Activated CD4-positive, alpha-beta T cell treated with anti-CD3 and anti-CD28 coated beads, Interleukin-2, Interleukin-4, amounts not matched to agents 100 ng/mL and 50 ng/mL, durations not matched to agents 16 hours and 8 hours (primary cell): ENCODE data around the gene NXPH3.

Experiments used
- DNase-seq: peaks from one replicate; pipeline ENCODE4 v3.0.0-alpha.2; 2020; ENCODE audit warnings: low spot score

NXPH3 gene

GRCh38 chr17:49592263-49592662, 16.6 kb downstream of the NXPH3 start:
- no peak for DNase-seq

- DNase-seq: no peak
These were observed 19.7 kb downstream of the NXPH3 start for GRCh38 chr17:49595328-49595727.

- DNase-seq: no peak
These were observed 20.3 kb downstream of the NXPH3 start for GRCh38 chr17:49595980-49596379.

DNA sequence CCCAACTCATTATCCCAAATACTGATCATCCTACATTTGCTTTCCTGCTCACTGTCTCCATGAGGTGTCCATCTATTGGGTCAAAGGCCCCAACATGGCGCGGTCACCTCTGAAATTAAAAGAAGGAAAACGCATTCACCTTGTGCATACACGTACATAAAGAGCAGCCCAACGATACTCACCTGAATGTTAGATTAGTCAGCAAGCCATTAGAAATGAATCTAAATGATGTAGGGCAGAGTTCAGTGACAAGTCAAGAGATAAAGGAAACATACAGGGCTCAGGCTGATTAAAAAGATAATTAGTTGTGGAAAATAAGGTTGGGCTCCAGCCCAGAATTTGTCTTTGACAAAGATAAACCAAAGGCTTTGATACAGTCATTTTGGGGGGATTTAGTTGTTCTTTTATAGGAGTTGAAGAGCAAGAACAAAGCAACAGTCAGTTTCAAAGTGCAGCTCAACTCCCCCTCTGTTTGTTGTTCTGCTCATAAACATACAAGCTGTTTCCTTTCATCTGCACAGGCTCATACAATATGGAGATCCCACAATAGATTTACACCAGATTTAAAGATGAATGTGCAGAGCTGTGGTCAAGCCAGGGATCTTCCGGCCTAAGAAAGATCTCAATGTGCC, 21.1 kb downstream of the NXPH3 start:
- no peak for DNase-seq

DNA sequence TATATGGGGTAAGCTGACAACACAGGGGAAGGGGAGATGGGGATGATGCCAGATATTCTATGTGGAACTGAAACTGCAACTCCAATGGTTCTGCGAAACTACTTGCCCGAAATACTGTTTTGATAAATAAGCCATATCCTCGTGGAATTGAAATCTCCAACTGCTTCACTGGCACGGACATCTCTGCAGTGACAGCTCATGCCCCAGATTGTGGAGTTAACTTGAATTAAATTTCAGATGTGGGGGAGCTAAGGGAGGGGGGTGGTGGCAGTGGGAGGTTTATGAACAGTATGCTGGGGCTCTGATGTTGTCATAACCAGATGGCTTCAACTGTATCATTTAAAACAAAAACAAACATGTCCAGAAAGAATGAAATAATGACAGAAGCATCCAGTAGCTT, 21.8 kb downstream of the NXPH3 start:
- DNase-seq: no peak

- DNase-seq: no peak
These were observed 22.4 kb downstream of the NXPH3 start for GRCh38 chr17:49597928-49598655.

- no peak for DNase-seq
These were observed 23.2 kb downstream of the NXPH3 start for GRCh38 chr17:49598918-49599317.

DNA sequence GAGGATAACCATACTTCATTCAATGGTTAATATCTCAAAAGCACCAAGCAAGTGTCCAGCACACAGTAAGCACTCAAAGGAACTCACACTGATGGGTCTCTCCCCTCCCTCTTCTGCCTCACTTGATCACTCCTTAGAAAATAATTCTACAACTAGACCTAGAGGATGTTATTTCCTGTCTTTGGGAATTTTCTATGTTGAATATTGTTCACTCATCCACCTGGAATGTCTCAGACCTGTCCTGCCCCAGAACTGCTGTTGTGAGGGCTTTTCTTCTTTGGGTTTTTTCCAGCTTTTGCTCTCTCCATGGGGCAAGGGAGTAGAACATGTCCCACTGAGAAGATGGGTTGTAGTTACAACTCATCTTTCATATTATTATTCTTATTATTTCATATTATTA, 25.3 kb downstream of the NXPH3 start:
- no peak for DNase-seq

- DNase-seq: no peak
These were observed 27.1 kb downstream of the NXPH3 start for GRCh38 chr17:49602783-49603182.

- no peak for DNase-seq
These were observed 27.6 kb downstream of the NXPH3 start for GRCh38 chr17:49603238-49603637.

- no peak for DNase-seq
These were observed 28.0 kb downstream of the NXPH3 start for GRCh38 chr17:49603720-49604119.

DNA sequence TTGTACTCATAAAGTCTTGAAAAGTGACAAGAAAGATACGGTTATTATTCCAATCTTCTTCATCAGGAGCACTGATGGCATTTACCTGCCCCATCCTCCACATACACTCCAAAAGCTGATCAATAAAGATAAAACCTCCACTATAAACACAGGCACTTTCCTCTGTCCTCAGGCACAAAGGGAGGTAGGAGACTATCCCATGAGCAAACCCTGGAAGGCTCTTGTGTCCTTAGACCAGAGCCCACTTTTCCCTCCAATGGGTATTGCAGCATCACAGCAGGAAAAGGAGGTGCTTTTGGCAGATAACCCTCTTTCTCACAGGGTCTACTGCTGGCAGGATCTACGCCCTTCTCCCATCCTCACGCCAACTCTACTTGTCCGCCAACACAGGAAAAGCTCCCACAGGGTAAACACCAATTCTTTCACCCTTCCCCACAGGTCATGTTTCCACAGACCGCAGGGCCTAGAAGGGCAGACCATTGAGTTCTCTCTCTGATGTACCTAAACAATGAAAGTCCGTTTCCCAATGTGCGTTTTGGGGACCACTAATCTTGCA, 28.7 kb downstream of the NXPH3 start:
- DNase-seq: no peak

DNA sequence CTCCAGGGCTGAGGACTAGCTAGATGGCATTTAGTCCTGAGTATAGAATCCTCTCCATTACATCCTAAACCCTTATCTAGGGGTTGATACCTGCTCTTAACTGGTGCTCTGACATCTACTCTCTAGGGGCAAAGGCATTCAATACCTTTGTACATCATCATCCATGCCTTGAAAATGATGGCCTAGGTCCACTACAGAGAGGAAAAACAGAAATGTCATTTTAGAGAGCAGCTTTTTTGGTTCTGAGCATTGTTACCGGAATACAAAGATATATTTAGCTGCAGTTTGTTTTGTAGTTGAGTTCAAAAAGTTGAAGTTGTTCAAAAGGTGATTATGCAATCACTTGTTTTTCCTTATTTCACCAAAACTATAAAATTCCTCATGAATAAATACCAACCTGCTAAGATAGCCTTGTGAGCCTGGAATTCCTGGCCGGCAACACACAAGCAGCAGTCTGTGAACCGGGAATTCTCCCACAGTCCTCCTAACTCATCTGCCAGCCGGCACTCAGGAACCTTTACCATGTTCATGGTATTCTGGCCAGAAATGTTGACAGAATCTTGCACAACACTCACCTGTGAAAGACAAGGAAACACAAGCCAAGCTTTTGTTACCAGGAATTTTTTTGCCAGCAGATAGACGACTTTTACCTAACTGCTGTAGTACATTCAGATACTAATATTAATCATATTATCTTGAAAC, 35.4 kb downstream of the NXPH3 start:
- DNase-seq: no peak

GRCh38 chr17:49612726-49613125, 37.1 kb downstream of the NXPH3 start:
- DNase-seq: no peak

- no peak for DNase-seq
These were observed 37.6 kb downstream of the NXPH3 start for GRCh38 chr17:49613182-49613800.

- no peak for DNase-seq
These were observed 40.4 kb downstream of the NXPH3 start for GRCh38 chr17:49616086-49616485.

DNA sequence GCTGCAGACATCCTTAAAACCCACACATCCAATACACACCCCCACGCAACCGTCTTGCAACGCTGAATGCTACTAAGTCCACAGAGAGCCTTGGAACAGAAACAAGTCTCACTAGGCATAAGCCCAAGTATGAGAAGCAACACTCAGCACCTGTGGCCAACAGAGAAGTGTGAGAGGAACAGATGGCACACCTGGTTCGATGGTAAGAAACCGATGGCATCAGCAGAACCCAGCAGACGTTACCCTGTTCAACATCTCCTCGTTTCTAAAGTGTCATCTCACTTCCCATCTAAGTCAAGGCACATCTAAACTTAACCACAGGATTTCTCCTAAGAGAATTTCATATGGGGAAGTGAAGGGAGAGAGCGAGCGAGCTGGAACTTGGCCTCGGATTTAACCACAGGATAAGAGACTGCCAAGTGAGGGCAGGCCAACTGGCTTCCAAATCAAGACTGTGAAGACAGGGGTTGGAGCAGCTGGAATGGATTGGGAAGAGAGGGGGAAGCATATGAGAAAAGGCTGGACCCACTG, 41.0 kb downstream of the NXPH3 start:
- DNase-seq: no peak

DNA sequence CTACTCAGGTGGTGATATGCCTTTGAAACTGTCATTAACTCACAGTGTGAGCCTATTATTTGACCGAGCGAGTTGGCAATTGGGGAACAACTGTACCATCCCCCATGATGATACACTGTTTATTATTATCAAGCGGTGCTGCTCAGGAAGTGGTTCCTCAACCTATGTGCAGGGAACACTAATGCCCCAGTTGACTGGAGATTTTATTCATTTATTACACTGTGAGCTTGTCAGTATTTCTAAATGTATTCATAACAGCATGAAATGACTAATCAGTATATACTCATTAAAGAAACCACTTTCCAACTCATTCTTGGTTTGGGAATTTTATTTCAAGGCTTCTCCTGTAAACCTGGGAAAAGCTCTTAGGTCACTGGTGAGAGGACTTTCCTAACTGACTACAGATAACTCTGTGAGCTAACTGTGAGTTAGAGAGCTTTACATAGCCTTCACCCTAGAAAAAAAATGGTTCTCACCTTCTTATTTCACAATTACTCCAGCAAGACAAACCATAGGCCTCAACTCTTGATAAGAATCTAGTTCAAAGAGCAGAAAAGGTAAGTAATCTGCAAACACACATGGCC, 42.4 kb downstream of the NXPH3 start:
- peak; percentile 30 for DNase-seq

DNA sequence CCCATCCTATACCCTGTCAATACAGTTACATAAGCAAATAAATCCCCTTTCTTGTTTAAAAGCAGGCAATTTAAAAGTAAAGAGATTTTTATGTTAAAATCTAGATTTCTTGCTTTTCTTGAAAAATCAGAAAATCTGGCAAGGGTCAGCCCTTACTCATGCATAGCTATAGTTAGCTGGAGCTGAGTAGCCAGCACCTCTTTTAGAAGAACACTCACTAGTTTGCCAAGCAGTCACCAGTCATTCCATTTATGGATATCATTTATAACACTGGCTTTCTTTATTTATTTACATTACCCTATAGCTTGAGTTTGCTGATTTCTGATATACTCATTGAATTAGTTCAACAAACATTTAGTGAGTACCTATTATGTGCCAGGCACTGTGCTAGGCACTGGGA, 45.7 kb downstream of the NXPH3 start:
- DNase-seq: no peak

GRCh38 chr17:49621946-49622529, 46.4 kb downstream of the NXPH3 start:
- no peak for DNase-seq

DNA sequence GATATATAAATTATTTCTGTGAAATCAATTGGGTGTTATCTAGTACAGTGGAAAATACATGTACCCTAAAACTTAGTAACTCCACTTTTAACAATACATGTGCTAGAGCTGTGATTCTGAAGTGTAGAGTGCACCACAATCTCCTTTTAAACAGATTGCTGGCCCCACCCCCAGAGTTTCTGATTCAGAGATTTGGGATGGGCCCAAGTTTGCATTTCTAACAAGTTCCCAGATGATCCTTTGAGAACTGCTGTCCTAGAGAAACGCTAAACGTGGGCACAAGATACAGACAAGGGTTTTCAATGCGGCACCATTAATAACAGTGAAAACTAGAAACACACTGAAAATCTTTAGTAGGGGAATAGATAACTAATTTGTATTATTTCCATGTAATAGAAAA, 49.2 kb downstream of the NXPH3 start:
- no peak for DNase-seq

DNA sequence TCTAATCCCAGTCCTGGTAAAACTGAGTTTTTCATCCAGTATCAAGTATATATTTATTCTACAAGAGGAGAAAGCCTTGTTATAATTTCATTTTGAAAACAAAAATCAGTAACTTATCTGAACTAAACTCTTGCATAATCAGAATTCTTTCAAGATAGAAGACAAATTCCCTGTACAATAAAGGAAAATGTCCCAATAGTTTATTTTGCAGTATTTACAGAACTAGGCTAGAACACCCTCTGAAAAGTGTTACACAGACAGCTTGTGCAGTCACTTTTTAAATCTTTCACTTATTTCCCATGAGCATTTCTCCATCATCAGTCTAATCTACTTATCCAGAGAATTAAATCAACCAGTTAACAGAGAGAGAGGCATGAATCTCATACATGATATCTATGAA, 53.8 kb downstream of the NXPH3 start:
- no peak for DNase-seq
